Kidney (tissue), 14 donors: ENCODE data around the gene TBCEL. TPM values are rescaled to one million over a fixed set of nuclear protein-coding genes. Genes with fewer than 3 reads are reported as not detected.

Source experiments
- DNase-seq, 5 donors: peaks; one replicate each; pipeline ENCODE4 v3.0.0-alpha.2; 2013 to 2020
- FAIRE-seq: peaks from 2 replicates; lab custom pipeline; 2012; peaks lifted over from hg19 to GRCh38; lab: Jason Lieb, UNC
- H3K27ac ChIP-seq, 2 donors: one replicate each; pipeline ENCODE4 v1.7.0; 2013; ENCODE audit warnings: low read depth in 2 of 2, low read length in 2 of 2, inconsistent platforms in 1 of 2
- H3K27me3 ChIP-seq: one replicate; pipeline ENCODE4 v1.7.1; 2013; ENCODE audit warnings: low read length, inconsistent platforms; ENCODE audit not compliant: control insufficient read depth, insufficient read depth
- H3K36me3 ChIP-seq, 3 donors: one replicate each; pipeline versions ENCODE4 v1.7.0 to v1.7.1; 2013; ENCODE audit warnings: low read length in 3 of 3, control low read depth in 1 of 3, inconsistent platforms in 1 of 3; ENCODE audit not compliant: insufficient read depth in 3 of 3, control insufficient read depth in 2 of 3
- H3K4me1 ChIP-seq, 3 donors: one replicate each; pipeline versions ENCODE4 v1.7.0 to v1.7.1; 2013; ENCODE audit warnings: low read length in 3 of 3, inconsistent platforms in 1 of 3, low read depth in 1 of 3; ENCODE audit not compliant: control insufficient read depth in 2 of 3, insufficient read depth in 2 of 3
- H3K4me3 ChIP-seq, 3 donors: one replicate each; pipeline versions ENCODE4 v1.7.0 to v1.8.1; 2013; ENCODE audit warnings: low read length in 3 of 3, control low read depth in 1 of 3, inconsistent platforms in 1 of 3
- H3K9ac ChIP-seq, 3 donors: one replicate each; pipeline versions ENCODE4 v1.7.0 to v1.7.1; 2013; ENCODE audit warnings: low read length in 3 of 3, control low read depth in 1 of 3, inconsistent platforms in 1 of 3
- H3K9me3 ChIP-seq, 3 donors: one replicate each; pipeline versions ENCODE4 v1.7.0 to v1.7.1; 2013; ENCODE audit warnings: low read length in 3 of 3, control low read depth in 1 of 3, inconsistent platforms in 1 of 3; ENCODE audit not compliant: control insufficient read depth in 2 of 3, insufficient read depth in 1 of 3
- intact Hi-C: fragments of 100-400 bp; cut with DNase I; formaldehyde crosslinking; loops from one replicate; pipeline ENCODE4 v1.11.1; 2022
- polyA plus RNA-seq: library from polyadenylated mRNA; stranded (reverse); fragments of 350-450 nt; fragmentation: Illumina TruSeq; extraction: RNeasy Lipid Tissue Mini Kit (QIAGEN cat#74804); gene quantifications from one replicate; pipeline ENCODE4 v1.2.3, GENCODE V29; 2014; ENCODE audit warnings: low read depth, low replicate concordance; ENCODE audit not compliant: insufficient read depth
- total RNA-seq: library from RNA; stranded (reverse); fragmentation: NEBNext Ultra II Directional; extraction: Animal tissue kit (Norgen Biotek cat#: 25700); gene quantifications from one replicate; pipeline ENCODE4 v1.2.1, GENCODE V29; 2021
- TF ChIP-seq, protein P1 (sequence below): IDR thresholded peaks from 3 replicates; pipeline ENCODE4 v1.5.1; 2012; ENCODE audit warnings: mild to moderate bottlenecking, moderate library complexity, borderline replicate concordance; ENCODE audit not compliant: insufficient read depth; ENCODE audit errors: extremely low read depth
- donor health status: control.
- donor health status: control.
- donor health status: control.
- donor health status: control.
- donor health status: control.
- donor health status: DM: yes; HTN: yes; CAD: no.
- donor health status: Normal renal cell carcinoma (clear cell type).

Gene TBCEL
- total and polyA plus RNA-seq, 2 donors from 2014 or later: 5.0 to 41.8 TPM

- no peaks in the 10 kb centered on the region for H3K4me1 ChIP-seq
- no peak overlapping the region for H3K4me3 ChIP-seq
- H3K27me3 ChIP-seq: no peaks in the 10 kb centered on the region
- intact Hi-C loops: no loop called here
- no peak for FAIRE-seq
- no peak for DNase-seq
- TF ChIP-seq, protein P1, sequence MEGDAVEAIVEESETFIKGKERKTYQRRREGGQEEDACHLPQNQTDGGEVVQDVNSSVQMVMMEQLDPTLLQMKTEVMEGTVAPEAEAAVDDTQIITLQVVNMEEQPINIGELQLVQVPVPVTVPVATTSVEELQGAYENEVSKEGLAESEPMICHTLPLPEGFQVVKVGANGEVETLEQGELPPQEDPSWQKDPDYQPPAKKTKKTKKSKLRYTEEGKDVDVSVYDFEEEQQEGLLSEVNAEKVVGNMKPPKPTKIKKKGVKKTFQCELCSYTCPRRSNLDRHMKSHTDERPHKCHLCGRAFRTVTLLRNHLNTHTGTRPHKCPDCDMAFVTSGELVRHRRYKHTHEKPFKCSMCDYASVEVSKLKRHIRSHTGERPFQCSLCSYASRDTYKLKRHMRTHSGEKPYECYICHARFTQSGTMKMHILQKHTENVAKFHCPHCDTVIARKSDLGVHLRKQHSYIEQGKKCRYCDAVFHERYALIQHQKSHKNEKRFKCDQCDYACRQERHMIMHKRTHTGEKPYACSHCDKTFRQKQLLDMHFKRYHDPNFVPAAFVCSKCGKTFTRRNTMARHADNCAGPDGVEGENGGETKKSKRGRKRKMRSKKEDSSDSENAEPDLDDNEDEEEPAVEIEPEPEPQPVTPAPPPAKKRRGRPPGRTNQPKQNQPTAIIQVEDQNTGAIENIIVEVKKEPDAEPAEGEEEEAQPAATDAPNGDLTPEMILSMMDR: no peak
- H3K36me3 ChIP-seq: peaks cover 0 to 5% (median 3%) of the 10 kb centered on the region in 3 donors
- H3K9ac ChIP-seq: no peak overlapping the region
- no peaks in the 10 kb centered on the region for H3K9me3 ChIP-seq
- H3K27ac ChIP-seq: no peak overlapping the region
These were observed 67.7 kb downstream of the TBCEL start for GRCh38 chr11:121091492-121092152.

DNA sequence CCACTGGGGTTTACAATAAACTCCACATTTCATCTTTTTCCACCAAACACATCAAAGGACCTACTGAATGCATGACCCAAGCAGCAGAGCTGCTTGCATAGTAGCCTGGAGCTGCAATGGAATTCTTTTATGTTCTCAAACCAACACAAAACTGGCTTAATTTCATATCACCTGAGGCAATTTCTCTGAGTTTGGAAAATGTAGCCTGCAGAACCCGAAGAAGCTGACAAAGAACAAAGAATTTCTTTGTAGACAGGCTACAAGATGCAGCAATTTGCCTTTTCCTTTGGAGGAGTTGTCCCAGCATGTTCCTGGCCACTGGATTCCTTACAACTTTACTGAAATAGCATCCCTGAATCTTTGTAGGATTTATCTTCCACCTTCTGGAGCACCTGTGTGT is 71.7 kb downstream of the TBCEL start:
- Histone ChIP-seq H3K27me3 (no peaks in the 10 kb centered on the region), H3K27ac (no peak overlapping the region), H3K36me3 (peaks cover 0 to 3% (median 0%) of the 10 kb centered on the region in 3 donors), H3K4me1 (no peaks in the 10 kb centered on the region), H3K4me3 (no peak overlapping the region), H3K9ac (no peak overlapping the region), H3K9me3 (no peaks in the 10 kb centered on the region)
- no peak for FAIRE-seq
- TF ChIP-seq, protein P1: no peak
- intact Hi-C loops: no loop called here
- no peak for DNase-seq

DNA sequence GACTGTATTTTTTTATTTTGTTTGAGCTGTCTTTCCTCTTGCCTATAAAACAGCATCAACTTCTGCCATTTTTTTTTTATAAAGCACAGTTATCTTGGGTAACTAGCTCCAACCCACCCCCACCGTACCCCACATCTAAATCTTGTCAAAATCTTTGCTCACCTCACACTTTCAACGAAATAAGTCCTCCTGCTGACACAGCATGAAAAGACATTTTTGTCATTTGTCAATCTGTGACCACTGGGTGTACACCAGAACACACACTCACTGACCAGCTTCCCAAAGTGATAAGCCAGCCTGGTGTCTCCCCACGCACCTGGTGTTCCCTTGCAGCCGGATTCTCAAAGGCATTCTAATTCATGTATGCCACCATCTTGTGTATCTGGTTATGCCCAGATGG is 75.5 kb downstream of the TBCEL start:
- Histone ChIP-seq H3K36me3 (no peaks in the 10 kb centered on the region), H3K27me3 (no peaks in the 10 kb centered on the region), H3K27ac (no peak overlapping the region), H3K4me3 (no peak overlapping the region), H3K9ac (no peak overlapping the region), H3K4me1 (no peaks in the 10 kb centered on the region), H3K9me3 (no peaks in the 10 kb centered on the region)
- TF ChIP-seq, protein P1: no peak
- DNase-seq: no peak
- FAIRE-seq: no peak
- intact Hi-C loops: no loop called here
